ENCODE measurements around the gene DOCK10.

The DOCK10 gene

GRCh38 chr2:225017098-225017685 lies 25.1 kb downstream of the DOCK10 start:
- no peak overlapping the region for H2AK5ac ChIP-seq (ENCODE audit: low read depth, low read length)
- no peak overlapping the region for H2BK120ac ChIP-seq (ENCODE audit: low read depth, low read length)
- no peaks in the 10 kb centered on the region for H3K36me3 ChIP-seq (replicated peaks in 1 of 2; ENCODE audit: control insufficient read depth in 2 of 2, insufficient read depth in 2 of 2, low read length in 2 of 2)
- no peak overlapping the region for H4K91ac ChIP-seq (ENCODE audit: low read depth, low read length, poor library complexity)
- no peak overlapping the region for H3K14ac ChIP-seq (ENCODE audit: low read length)
- H4K8ac ChIP-seq (ENCODE audit: low read depth, low read length): no peak overlapping the region
- no peak for DNase-seq (ENCODE audit: low spot score)
- no peak overlapping the region for H3K23ac ChIP-seq (ENCODE audit: low read depth, low read length, poor library complexity)
- H2BK12ac ChIP-seq (ENCODE audit: low read length): no peak overlapping the region
- H3K4ac ChIP-seq (ENCODE audit: low read length): no peak overlapping the region
- H3K4me2 ChIP-seq (ENCODE audit: insufficient read depth, low read length, poor library complexity, severe bottlenecking): no peak overlapping the region
- no peak overlapping the region for H2BK5ac ChIP-seq (ENCODE audit: low read length)
- no peaks in the 10 kb centered on the region for H3K9me3 ChIP-seq (replicated peaks in 1 of 2; ENCODE audit: control insufficient read depth in 2 of 2, insufficient read depth in 1 of 2, low read depth in 1 of 2, low read length in 2 of 2)
- no peak overlapping the region for H3K27ac ChIP-seq (replicated peaks; ENCODE audit: low read length)
- WGBS, 2 donors (ENCODE audit: extremely low coverage in 2 of 2, insufficient read length in 2 of 2, insufficient replicate concordance in 1 of 2): no CpG with 5 or more reads among the region's 2 CpGs
- H3K9ac ChIP-seq (ENCODE audit: low read depth, low read length, poor library complexity): no peak overlapping the region
- no peaks in the 10 kb centered on the region for H3K79me1 ChIP-seq (ENCODE audit: low read depth, low read length)
- H2AFZ ChIP-seq (ENCODE audit: low read length): no peak overlapping the region
- H3K4me3 ChIP-seq (ENCODE audit: low read length in 2 of 2): no peak overlapping the region
- no peak overlapping the region for H3K18ac ChIP-seq (ENCODE audit: low read length)
- no peaks in the 10 kb centered on the region for H3K27me3 ChIP-seq (ENCODE audit: control insufficient read depth in 3 of 3, insufficient read depth in 3 of 3, low read depth in 1 of 3, low read length in 3 of 3)
- peaks cover 0 to 1% of the 10 kb centered on the region in 2 donors for H3K4me1 ChIP-seq (ENCODE audit: control insufficient read depth in 2 of 2, insufficient read depth in 1 of 2, low read depth in 1 of 2, low read length in 2 of 2)
- H2BK15ac ChIP-seq (ENCODE audit: low read length): no peak overlapping the region

- H2BK5ac ChIP-seq (ENCODE audit: low read length): no peak overlapping the region
- H3K4ac ChIP-seq (ENCODE audit: low read length): no peak overlapping the region
- H2AFZ ChIP-seq (ENCODE audit: low read length): no peak overlapping the region
- peaks cover 0 to 7% of the 10 kb centered on the region in 2 donors for H3K4me1 ChIP-seq (ENCODE audit: control insufficient read depth in 2 of 2, insufficient read depth in 1 of 2, low read depth in 1 of 2, low read length in 2 of 2)
- no peak overlapping the region for H3K14ac ChIP-seq (ENCODE audit: low read length)
- H3K23ac ChIP-seq (ENCODE audit: low read depth, low read length, poor library complexity): no peak overlapping the region
- H3K4me3 ChIP-seq (ENCODE audit: low read length in 2 of 2): no peak overlapping the region
- no peak overlapping the region for H3K4me2 ChIP-seq (ENCODE audit: insufficient read depth, low read length, poor library complexity, severe bottlenecking)
- H3K9me3 ChIP-seq (replicated peaks in 1 of 2; ENCODE audit: control insufficient read depth in 2 of 2, insufficient read depth in 1 of 2, low read depth in 1 of 2, low read length in 2 of 2): no peaks in the 10 kb centered on the region
- H2BK15ac ChIP-seq (ENCODE audit: low read length): no peak overlapping the region
- no peak overlapping the region for H2BK120ac ChIP-seq (ENCODE audit: low read depth, low read length)
- no peak overlapping the region for H4K8ac ChIP-seq (ENCODE audit: low read depth, low read length)
- DNase-seq (ENCODE audit: low spot score): no peak
- no peak overlapping the region for H3K27ac ChIP-seq (replicated peaks; ENCODE audit: low read length)
- H2AK5ac ChIP-seq (ENCODE audit: low read depth, low read length): no peak overlapping the region
- WGBS, 2 donors (ENCODE audit: extremely low coverage in 2 of 2, insufficient read length in 2 of 2, insufficient replicate concordance in 1 of 2): no CpG with 5 or more reads among the region's 2 CpGs
- no peak overlapping the region for H3K9ac ChIP-seq (ENCODE audit: low read depth, low read length, poor library complexity)
- no peaks in the 10 kb centered on the region for H3K36me3 ChIP-seq (replicated peaks in 1 of 2; ENCODE audit: control insufficient read depth in 2 of 2, insufficient read depth in 2 of 2, low read length in 2 of 2)
- no peak overlapping the region for H2BK12ac ChIP-seq (ENCODE audit: low read length)
- no peaks in the 10 kb centered on the region for H3K27me3 ChIP-seq (ENCODE audit: control insufficient read depth in 3 of 3, insufficient read depth in 3 of 3, low read depth in 1 of 3, low read length in 3 of 3)
- H3K18ac ChIP-seq (ENCODE audit: low read length): no peak overlapping the region
- no peak overlapping the region for H4K91ac ChIP-seq (ENCODE audit: low read depth, low read length, poor library complexity)
- H3K79me1 ChIP-seq (ENCODE audit: low read depth, low read length): no peaks in the 10 kb centered on the region
Observed at GRCh38 chr2:225013425-225014365, 28.6 kb downstream of the DOCK10 start.

- no peak overlapping the region for H4K8ac ChIP-seq (ENCODE audit: low read depth, low read length)
- H3K79me1 ChIP-seq (ENCODE audit: low read depth, low read length): no peaks in the 10 kb centered on the region
- no peak for DNase-seq (ENCODE audit: low spot score)
- no CpG with 5 or more reads among the region's 11 CpGs for WGBS, 2 donors (ENCODE audit: extremely low coverage in 2 of 2, insufficient read length in 2 of 2, insufficient replicate concordance in 1 of 2)
- H4K91ac ChIP-seq (ENCODE audit: low read depth, low read length, poor library complexity): no peak overlapping the region
- no peak overlapping the region for H2BK12ac ChIP-seq (ENCODE audit: low read length)
- H3K36me3 ChIP-seq (replicated peaks in 1 of 2; ENCODE audit: control insufficient read depth in 2 of 2, insufficient read depth in 2 of 2, low read length in 2 of 2): no peaks in the 10 kb centered on the region
- H3K4me2 ChIP-seq (ENCODE audit: insufficient read depth, low read length, poor library complexity, severe bottlenecking): no peak overlapping the region
- H2AK5ac ChIP-seq (ENCODE audit: low read depth, low read length): no peak overlapping the region
- H3K4me1 ChIP-seq (ENCODE audit: control insufficient read depth in 2 of 2, insufficient read depth in 1 of 2, low read depth in 1 of 2, low read length in 2 of 2): peaks cover 0 to 7% of the 10 kb centered on the region in 2 donors
- no peak overlapping the region for H3K27ac ChIP-seq (replicated peaks; ENCODE audit: low read length)
- peak overlapping the region; percentile 26 for H2AFZ ChIP-seq (ENCODE audit: low read length)
- H3K27me3 ChIP-seq (ENCODE audit: control insufficient read depth in 3 of 3, insufficient read depth in 3 of 3, low read depth in 1 of 3, low read length in 3 of 3): no peaks in the 10 kb centered on the region
- H3K14ac ChIP-seq (ENCODE audit: low read length): no peak overlapping the region
- H3K4me3 ChIP-seq (ENCODE audit: low read length in 2 of 2): no peak overlapping the region
- H3K9ac ChIP-seq (ENCODE audit: low read depth, low read length, poor library complexity): no peak overlapping the region
- no peak overlapping the region for H2BK5ac ChIP-seq (ENCODE audit: low read length)
- no peak overlapping the region for H3K4ac ChIP-seq (ENCODE audit: low read length)
- H2BK15ac ChIP-seq (ENCODE audit: low read length): no peak overlapping the region
- H3K23ac ChIP-seq (ENCODE audit: low read depth, low read length, poor library complexity): no peak overlapping the region
- no peak overlapping the region for H3K18ac ChIP-seq (ENCODE audit: low read length)
- H3K9me3 ChIP-seq (replicated peaks in 1 of 2; ENCODE audit: control insufficient read depth in 2 of 2, insufficient read depth in 1 of 2, low read depth in 1 of 2, low read length in 2 of 2): no peaks in the 10 kb centered on the region
- H2BK120ac ChIP-seq (ENCODE audit: low read depth, low read length): no peak overlapping the region
Observed at GRCh38 chr2:225011585-225011984, 30.7 kb downstream of the DOCK10 start.

- no peak overlapping the region for H4K8ac ChIP-seq (ENCODE audit: low read depth, low read length)
- H3K9me3 ChIP-seq (replicated peaks in 1 of 2; ENCODE audit: control insufficient read depth in 2 of 2, insufficient read depth in 1 of 2, low read depth in 1 of 2, low read length in 2 of 2): no peaks in the 10 kb centered on the region
- H3K23ac ChIP-seq (ENCODE audit: low read depth, low read length, poor library complexity): no peak overlapping the region
- H3K4me2 ChIP-seq (ENCODE audit: insufficient read depth, low read length, poor library complexity, severe bottlenecking): no peak overlapping the region
- H3K79me1 ChIP-seq (ENCODE audit: low read depth, low read length): no peaks in the 10 kb centered on the region
- H3K27me3 ChIP-seq (ENCODE audit: control insufficient read depth in 3 of 3, insufficient read depth in 3 of 3, low read depth in 1 of 3, low read length in 3 of 3): no peaks in the 10 kb centered on the region
- no peak overlapping the region for H2BK15ac ChIP-seq (ENCODE audit: low read length)
- H3K4me3 ChIP-seq (ENCODE audit: low read length in 2 of 2): no peak overlapping the region
- peaks cover 0 to 7% of the 10 kb centered on the region in 2 donors for H3K4me1 ChIP-seq (ENCODE audit: control insufficient read depth in 2 of 2, insufficient read depth in 1 of 2, low read depth in 1 of 2, low read length in 2 of 2)
- H2BK120ac ChIP-seq (ENCODE audit: low read depth, low read length): no peak overlapping the region
- no CpG with 5 or more reads among the region's 4 CpGs for WGBS, 2 donors (ENCODE audit: extremely low coverage in 2 of 2, insufficient read length in 2 of 2, insufficient replicate concordance in 1 of 2)
- H2AFZ ChIP-seq (ENCODE audit: low read length): no peak overlapping the region
- no peak overlapping the region for H3K27ac ChIP-seq (replicated peaks; ENCODE audit: low read length)
- H2BK12ac ChIP-seq (ENCODE audit: low read length): no peak overlapping the region
- H3K14ac ChIP-seq (ENCODE audit: low read length): no peak overlapping the region
- H3K36me3 ChIP-seq (replicated peaks in 1 of 2; ENCODE audit: control insufficient read depth in 2 of 2, insufficient read depth in 2 of 2, low read length in 2 of 2): no peaks in the 10 kb centered on the region
- H3K9ac ChIP-seq (ENCODE audit: low read depth, low read length, poor library complexity): no peak overlapping the region
- no peak overlapping the region for H2BK5ac ChIP-seq (ENCODE audit: low read length)
- no peak overlapping the region for H2AK5ac ChIP-seq (ENCODE audit: low read depth, low read length)
- DNase-seq (ENCODE audit: low spot score): no peak
- H3K4ac ChIP-seq (ENCODE audit: low read length): no peak overlapping the region
- no peak overlapping the region for H4K91ac ChIP-seq (ENCODE audit: low read depth, low read length, poor library complexity)
- H3K18ac ChIP-seq (ENCODE audit: low read length): no peak overlapping the region
Observed at GRCh38 chr2:225010804-225011203, 31.5 kb downstream of the DOCK10 start.

All from neuronal stem cell (in vitro differentiated cells).